DOHH2 (cell line): ENCODE measurements around the gene SIPA1L3.

Experiments
- H3F3A ChIP-seq: fragments of 200-600 bp; sonication (generic), shearing (Covaris generic); 2 replicates; pipeline ENCODE4 v1.6.0; 2016; ENCODE audit warnings: antibody characterized with exemption, mild to moderate bottlenecking; ENCODE audit not compliant: control insufficient read depth, insufficient read depth
- H3K27ac ChIP-seq: fragments of 200-600 bp; sonication (generic); 2 replicates; pipeline ENCODE4 v1.5.1; 2014; ENCODE audit warnings: low read depth, mild to moderate bottlenecking, low read length, moderate library complexity
- H3K27me3 ChIP-seq: fragments of 200-600 bp; sonication (generic); 2 replicates; pipeline ENCODE4 v1.6.1; 2014; ENCODE audit warnings: mild to moderate bottlenecking, low read length, mixed read lengths; ENCODE audit not compliant: control insufficient read depth
- H3K36me3 ChIP-seq: fragments of 200-600 bp; sonication (generic); 2 replicates; pipeline ENCODE4 v1.6.1; 2014; ENCODE audit warnings: mild to moderate bottlenecking, low read length, moderate library complexity, mixed read lengths; ENCODE audit not compliant: control insufficient read depth
- H3K4me1 ChIP-seq: fragments of 200-600 bp; sonication (generic); 2 replicates; pipeline ENCODE4 v1.6.1; 2014; ENCODE audit warnings: mild to moderate bottlenecking, low read length, mixed read lengths; ENCODE audit not compliant: control insufficient read depth
- H3K4me2 ChIP-seq: fragments of 200-600 bp; sonication (generic); 2 replicates; pipeline ENCODE4 v1.6.0; 2014; ENCODE audit warnings: mild to moderate bottlenecking, low read length, moderate library complexity
- H3K4me3 ChIP-seq: fragments of 200-600 bp; sonication (generic); 2 replicates; pipeline ENCODE4 v1.5.1; 2014; ENCODE audit warnings: mild to moderate bottlenecking, low read length, mixed read lengths
- H3K79me2 ChIP-seq: fragments of 200-600 bp; sonication (generic); 2 replicates; pipeline ENCODE4 v1.6.1; 2014; ENCODE audit warnings: mild to moderate bottlenecking, low read length, mixed read lengths; ENCODE audit not compliant: control insufficient read depth
- H3K9me2 ChIP-seq: fragments of 200-600 bp; sonication (generic); replicated peaks from 2 replicates; pipeline ENCODE4 v1.6.1; 2014; ENCODE audit warnings: mild to moderate bottlenecking, low read length, mixed read lengths; ENCODE audit not compliant: control insufficient read depth
- H3K9me3 ChIP-seq: fragments of 200-600 bp; sonication (generic); 2 replicates; pipeline ENCODE4 v1.6.1; 2014; ENCODE audit warnings: antibody characterized with exemption, low read length, mixed read lengths; ENCODE audit not compliant: control insufficient read depth, insufficient read depth
- H4K20me1 ChIP-seq: fragments of 200-600 bp; sonication (generic); 2 replicates; pipeline ENCODE4 v1.6.0; 2014; ENCODE audit warnings: low read depth, mild to moderate bottlenecking, antibody characterized with exemption, low read length, moderate library complexity; ENCODE audit not compliant: control insufficient read depth, insufficient read depth
- EZH2phosphoT487 ChIP-seq: fragments of 200-600 bp; sonication (generic); IDR thresholded peaks from 2 replicates; pipeline ENCODE4 v1.6.1; 2017; ENCODE audit warnings: borderline replicate concordance, mild to moderate bottlenecking, antibody characterized with exemption, low read length, moderate library complexity, mixed read lengths
- TF ChIP-seq, protein P1 (sequence below): fragments of 200-600 bp; sonication (generic); IDR thresholded peaks from one replicate; pipeline ENCODE4 v1.5.1; 2014; ENCODE audit warnings: antibody characterized with exemption, mild to moderate bottlenecking, low read depth, low read length; ENCODE audit not compliant: poor library complexity, severe bottlenecking

Gene SIPA1L3

GRCh38 chr19:38107129-38107528, 200.1 kb downstream of the SIPA1L3 start:
- peaks cover 60% of the 10 kb centered on the region for H3K36me3 ChIP-seq

DNA sequence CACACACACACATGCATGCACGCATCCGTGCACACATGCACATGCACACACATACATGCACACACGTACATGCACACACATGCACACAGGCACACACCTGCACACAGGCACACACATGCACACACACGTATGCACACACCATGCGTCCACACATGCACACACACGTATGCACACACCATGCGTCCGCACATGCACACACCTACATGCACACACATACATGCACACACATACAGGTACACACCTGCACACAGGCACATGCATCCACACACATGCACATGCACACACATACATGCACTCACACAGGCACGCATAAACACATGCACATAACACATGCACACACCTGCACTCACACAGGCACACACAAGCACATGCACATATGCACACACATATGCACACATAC, 204.9 kb downstream of the SIPA1L3 start:
- no peaks in the 10 kb centered on the region for H4K20me1 ChIP-seq
- no peaks in the 10 kb centered on the region for H3K27me3 ChIP-seq
- no peak overlapping the region for H3K4me2 ChIP-seq
- H3K9me2 ChIP-seq = no peaks in the 10 kb centered on the region
- H3K4me1 ChIP-seq = no peaks in the 10 kb centered on the region
- no peaks in the 10 kb centered on the region for H3K79me2 ChIP-seq
- H3F3A ChIP-seq = no peaks in the 10 kb centered on the region
- no peak overlapping the region for H3K27ac ChIP-seq
- no peak overlapping the region for H3K4me3 ChIP-seq
- no peaks in the 10 kb centered on the region for H3K9me3 ChIP-seq
- TF ChIP-seq EZH2phosphoT487 = no peak
- TF ChIP-seq, protein P1, sequence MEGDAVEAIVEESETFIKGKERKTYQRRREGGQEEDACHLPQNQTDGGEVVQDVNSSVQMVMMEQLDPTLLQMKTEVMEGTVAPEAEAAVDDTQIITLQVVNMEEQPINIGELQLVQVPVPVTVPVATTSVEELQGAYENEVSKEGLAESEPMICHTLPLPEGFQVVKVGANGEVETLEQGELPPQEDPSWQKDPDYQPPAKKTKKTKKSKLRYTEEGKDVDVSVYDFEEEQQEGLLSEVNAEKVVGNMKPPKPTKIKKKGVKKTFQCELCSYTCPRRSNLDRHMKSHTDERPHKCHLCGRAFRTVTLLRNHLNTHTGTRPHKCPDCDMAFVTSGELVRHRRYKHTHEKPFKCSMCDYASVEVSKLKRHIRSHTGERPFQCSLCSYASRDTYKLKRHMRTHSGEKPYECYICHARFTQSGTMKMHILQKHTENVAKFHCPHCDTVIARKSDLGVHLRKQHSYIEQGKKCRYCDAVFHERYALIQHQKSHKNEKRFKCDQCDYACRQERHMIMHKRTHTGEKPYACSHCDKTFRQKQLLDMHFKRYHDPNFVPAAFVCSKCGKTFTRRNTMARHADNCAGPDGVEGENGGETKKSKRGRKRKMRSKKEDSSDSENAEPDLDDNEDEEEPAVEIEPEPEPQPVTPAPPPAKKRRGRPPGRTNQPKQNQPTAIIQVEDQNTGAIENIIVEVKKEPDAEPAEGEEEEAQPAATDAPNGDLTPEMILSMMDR = no peak
- H3K36me3 ChIP-seq = peaks cover 58% of the 10 kb centered on the region

More at GRCh38 chr19:38107129-38107528, 200.1 kb downstream of the SIPA1L3 start:
- H3K27ac ChIP-seq = no peak overlapping the region
- H3K27me3 ChIP-seq = no peaks in the 10 kb centered on the region
- no peaks in the 10 kb centered on the region for H4K20me1 ChIP-seq
- no peak overlapping the region for H3K4me2 ChIP-seq
- no peaks in the 10 kb centered on the region for H3F3A ChIP-seq
- TF ChIP-seq EZH2phosphoT487 = no peak
- TF ChIP-seq, protein P1 = no peak
- H3K9me2 ChIP-seq = no peaks in the 10 kb centered on the region
- no peaks in the 10 kb centered on the region for H3K9me3 ChIP-seq
- H3K4me3 ChIP-seq = no peak overlapping the region
- no peaks in the 10 kb centered on the region for H3K79me2 ChIP-seq
- no peaks in the 10 kb centered on the region for H3K4me1 ChIP-seq

DNA sequence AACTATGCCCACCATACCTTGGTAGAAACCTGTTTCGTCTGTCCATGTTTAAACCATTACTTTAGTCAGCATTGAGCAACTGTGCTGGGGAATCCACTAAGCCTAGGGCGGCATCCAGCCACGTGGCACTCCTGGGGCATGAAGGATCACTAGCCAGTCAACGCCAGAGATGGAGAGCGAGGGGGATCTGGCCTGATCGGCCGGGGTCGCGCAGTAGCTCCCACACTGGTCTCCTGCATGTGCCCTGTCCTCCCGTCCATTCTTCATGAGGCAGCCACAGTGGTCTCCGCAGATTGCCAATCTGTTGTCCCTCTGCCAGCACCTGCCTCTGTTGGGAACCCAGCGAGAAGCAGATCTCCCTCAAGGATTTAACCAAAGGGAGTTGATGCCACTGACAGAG, 207.6 kb downstream of the SIPA1L3 start:
- no peaks in the 10 kb centered on the region for H3K9me3 ChIP-seq
- no peaks in the 10 kb centered on the region for H3K4me1 ChIP-seq
- no peak overlapping the region for H3K4me2 ChIP-seq
- H3K27me3 ChIP-seq = no peaks in the 10 kb centered on the region
- TF ChIP-seq EZH2phosphoT487 = no peak
- TF ChIP-seq, protein P1 = no peak
- H3K79me2 ChIP-seq = no peaks in the 10 kb centered on the region
- H3K4me3 ChIP-seq = no peak overlapping the region
- H3F3A ChIP-seq = no peaks in the 10 kb centered on the region
- no peak overlapping the region for H3K27ac ChIP-seq
- no peaks in the 10 kb centered on the region for H4K20me1 ChIP-seq
- peaks cover 53% of the 10 kb centered on the region for H3K36me3 ChIP-seq
- no peaks in the 10 kb centered on the region for H3K9me2 ChIP-seq
